HG02610 (cell line): ENCODE results near the gene OIT3.
"Not testable (repeated sequence)": the region's sequence is repeated elsewhere in the genome, so short reads cannot be mapped to it uniquely, and the experiment has no call there.

Experiments
- ATAC-seq: cut with Tn5 transposase; IDR thresholded peaks from one replicate; pipeline ENCODE4 v1.9.1; 2021; ENCODE audit warnings: mild to moderate bottlenecking, moderate library complexity; ENCODE audit not compliant: unreplicated experiment

Gene OIT3

GRCh38 chr10:72899545-72899944 lies 6.0 kb downstream of the OIT3 start:
- ATAC-seq: no peak

- ATAC-seq: not testable (repeated sequence)
Measured at GRCh38 chr10:72903941-72904446, 10.5 kb downstream of the OIT3 start.

- no peak for ATAC-seq
Measured at GRCh38 chr10:72904806-72905205, 11.3 kb downstream of the OIT3 start.

- ATAC-seq: no peak
Measured at GRCh38 chr10:72906446-72906845, 12.9 kb downstream of the OIT3 start.

GRCh38 chr10:72910705-72911104 lies 17.2 kb downstream of the OIT3 start:
- ATAC-seq: no peak

GRCh38 chr10:72911758-72912157 lies 18.2 kb downstream of the OIT3 start:
- no peak for ATAC-seq

- ATAC-seq: no peak
Measured at GRCh38 chr10:72912736-72913135, 19.2 kb downstream of the OIT3 start.

- ATAC-seq: no peak
Measured at GRCh38 chr10:72913287-72913686, 19.7 kb downstream of the OIT3 start.

GRCh38 chr10:72917201-72917600 lies 23.7 kb downstream of the OIT3 start:
- ATAC-seq: not testable (repeated sequence)

GRCh38 chr10:72917803-72918332 lies 24.3 kb downstream of the OIT3 start:
- not testable (repeated sequence) for ATAC-seq

GRCh38 chr10:72918352-72918751 lies 24.8 kb downstream of the OIT3 start:
- ATAC-seq: no peak

GRCh38 chr10:72921147-72921683 lies 27.7 kb downstream of the OIT3 start:
- ATAC-seq: not testable (repeated sequence)

GRCh38 chr10:72924351-72924750 lies 30.8 kb downstream of the OIT3 start:
- ATAC-seq: no peak

GRCh38 chr10:72925951-72926465 lies 32.5 kb downstream of the OIT3 start:
- ATAC-seq: no peak

GRCh38 chr10:72927485-72927884 lies 33.9 kb downstream of the OIT3 start:
- ATAC-seq: no peak

GRCh38 chr10:72928798-72929197 lies 35.3 kb downstream of the OIT3 start:
- no peak for ATAC-seq

GRCh38 chr10:72930276-72930675 lies 36.7 kb downstream of the OIT3 start:
- no peak for ATAC-seq

- ATAC-seq: no peak
Measured at GRCh38 chr10:72932259-72933015, 38.9 kb downstream of the OIT3 start.

GRCh38 chr10:72935361-72935760 lies 41.8 kb downstream of the OIT3 start:
- ATAC-seq: no peak

- ATAC-seq: no peak
Measured at GRCh38 chr10:72943498-72944234, 50.1 kb downstream of the OIT3 start.

GRCh38 chr10:72946963-72947362 lies 53.4 kb downstream of the OIT3 start:
- ATAC-seq: no peak
